ENCODE measurements around the gene OPRM1.

The OPRM1 gene

DNA sequence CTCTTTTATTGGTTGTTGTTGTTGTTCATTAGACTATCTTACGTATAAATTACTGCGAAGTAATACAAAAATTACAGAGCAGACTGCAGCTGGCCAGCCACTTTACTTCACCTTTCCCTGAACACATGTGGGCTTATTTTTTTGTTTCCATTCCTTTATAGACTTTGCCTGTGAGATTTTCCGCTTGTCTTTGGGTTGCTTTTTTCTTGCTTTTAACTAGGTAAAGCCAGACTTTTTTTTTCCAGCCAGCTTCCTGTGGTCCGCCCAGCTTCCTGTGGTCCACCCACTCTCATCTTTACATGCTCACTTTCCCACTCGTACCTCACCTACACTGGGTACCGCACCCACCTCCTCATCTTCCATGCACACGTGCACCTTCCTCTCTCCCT lies 238.6 kb downstream of the OPRM1 start:
- CTCF ChIA-PET: interaction anchor here (0.6 to 5.2 kb wide), 24 partner anchors 8 to 155 kb away, joined by 3 to 54 read pairs (median 4); no protein-coding TSS in a partner anchor
- POLR2A ChIA-PET: no interaction called here
- no peak for TF ChIP-seq CTCF (IDR thresholded peaks at IDR 0.05; ENCODE audit: control extremely low read depth, extremely low read depth, low read depth, missing control alignments)

GRCh38 chr6:154280521-154280920 lies 241.5 kb downstream of the OPRM1 start:
- no peak for DNase-seq (ENCODE audit: extremely low spot score)
- ChIA-PET POLR2A (no interaction called here), CTCF (no interaction called here)
- TF ChIP-seq CTCF (IDR thresholded peaks at IDR 0.05; ENCODE audit: control extremely low read depth, extremely low read depth, low read depth, missing control alignments): no peak

More for the DNA sequence above, 238.6 kb downstream of the OPRM1 start:
- DNase-seq (ENCODE audit: extremely low spot score): no peak

GRCh38 chr6:154284313-154284853 lies 245.3 kb downstream of the OPRM1 start:
- CTCF ChIA-PET: interaction anchor here (0.8 to 2.0 kb wide), 3 partner anchors 7 to 126 kb away, joined by 3 to 4 read pairs (median 3); no protein-coding TSS in a partner anchor
- no peak for TF ChIP-seq CTCF (IDR thresholded peaks at IDR 0.05; ENCODE audit: control extremely low read depth, extremely low read depth, low read depth, missing control alignments)
- no peak for DNase-seq (ENCODE audit: extremely low spot score)
- POLR2A ChIA-PET: no interaction called here

DNA sequence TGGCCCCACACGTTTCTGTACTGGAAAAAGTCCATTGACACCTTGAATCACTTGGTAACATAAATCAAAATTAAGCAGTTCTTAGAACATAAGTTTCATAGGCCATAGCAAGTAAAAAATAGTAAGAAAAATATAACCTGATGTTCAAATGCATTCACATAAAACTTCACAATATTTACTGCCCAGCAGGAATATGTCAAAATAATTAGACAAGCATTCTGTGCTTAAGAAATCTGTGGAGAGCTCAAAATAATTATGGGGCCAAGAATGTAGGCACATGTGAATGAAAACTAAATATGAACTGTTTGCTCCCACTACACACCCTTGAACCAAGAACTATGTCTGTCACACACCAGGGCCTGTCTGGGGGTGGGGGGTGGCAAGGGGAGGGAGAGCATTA lies 246.8 kb downstream of the OPRM1 start:
- DNase-seq (ENCODE audit: extremely low spot score): no peak
- CTCF ChIA-PET: interaction anchor here (2.0 kb wide), 1 partner anchor 9 kb away, joined by 4 read pairs; no protein-coding TSS in a partner anchor
- POLR2A ChIA-PET: no interaction called here
- no peak for TF ChIP-seq CTCF (IDR thresholded peaks at IDR 0.05; ENCODE audit: control extremely low read depth, extremely low read depth, low read depth, missing control alignments)

- TF ChIP-seq CTCF (IDR thresholded peaks at IDR 0.05; ENCODE audit: control extremely low read depth, extremely low read depth, low read depth, missing control alignments): no peak
- POLR2A ChIA-PET: no interaction called here
- CTCF ChIA-PET: interaction anchor here (2.1 kb wide), 1 partner anchor 13 kb away, joined by 5 read pairs; no protein-coding TSS in a partner anchor
- DNase-seq (ENCODE audit: extremely low spot score): no peak
Measured at GRCh38 chr6:154289818-154290508, 250.9 kb downstream of the OPRM1 start.

DNA sequence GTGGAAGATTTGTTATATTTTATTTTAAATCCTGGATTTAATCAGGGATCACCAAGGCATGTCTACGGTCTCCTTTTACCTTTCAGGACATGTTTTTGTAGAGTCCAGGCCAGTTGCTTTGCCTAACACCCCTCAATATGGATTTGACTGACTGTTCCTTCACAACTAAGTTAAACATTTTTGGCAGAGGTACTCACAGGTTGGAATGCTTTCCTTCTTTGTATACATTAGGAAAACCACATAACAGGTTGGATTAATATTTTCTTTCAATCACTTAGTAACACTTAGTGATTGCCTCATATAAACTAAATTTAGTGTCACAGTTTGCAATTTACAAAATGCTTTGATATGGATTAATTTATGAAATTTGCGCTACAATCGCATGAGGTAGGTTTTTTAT lies 253.0 kb downstream of the OPRM1 start:
- POLR2A ChIA-PET: interaction anchor here (0.7 kb wide), 1 partner anchor 555 kb away, joined by 6 read pairs; no protein-coding TSS in a partner anchor
- TF ChIP-seq CTCF (IDR thresholded peaks at IDR 0.05; ENCODE audit: control extremely low read depth, extremely low read depth, low read depth, missing control alignments): no peak
- CTCF ChIA-PET: no interaction called here
- no peak for DNase-seq (ENCODE audit: extremely low spot score)

Measured in GM10248 (cell line).